Colonic mucosa (tissue), 4 donors: ENCODE results near the gene SPO11. TPM values are rescaled to one million over a fixed set of nuclear protein-coding genes. Genes with fewer than 3 reads are reported as not detected.

Experiments used
- DNase-seq: peaks from one replicate; pipeline ENCODE4 v3.0.0-alpha.2; 2020
- H3K27ac ChIP-seq: fragments of 200-600 bp; one replicate; pipeline ENCODE4 v1.8.0; 2021
- H3K27me3 ChIP-seq: fragments of 200-600 bp; one replicate; pipeline ENCODE4 v1.8.0; 2021
- H3K36me3 ChIP-seq: fragments of 200-600 bp; one replicate; pipeline ENCODE4 v1.8.0; 2021
- H3K4me1 ChIP-seq: fragments of 200-600 bp; one replicate; pipeline ENCODE4 v1.8.0; 2021; ENCODE audit warnings: mild to moderate bottlenecking
- H3K4me3 ChIP-seq: fragments of 200-600 bp; one replicate; pipeline ENCODE4 v1.8.0; 2021
- H3K9ac ChIP-seq, 2 donors: one replicate each; pipeline ENCODE4 v1.7.0; 2013; ENCODE audit warnings: control low read depth in 2 of 2, low read depth in 2 of 2, low read length in 2 of 2
- H3K9me3 ChIP-seq: fragments of 200-600 bp; one replicate; pipeline ENCODE4 v1.8.0; 2021
- intact Hi-C: fragments of 100-400 bp; cut with DNase I; formaldehyde crosslinking; loops from one replicate; pipeline ENCODE4 v1.14.1; 2022
- total RNA-seq, 2 donors: library from RNA; stranded (reverse); fragmentation: NEBNext Ultra II Directional in 1 of 2; extraction: Animal tissue kit (Norgen Biotek cat#: 25700) in 1 of 2; gene quantifications; one replicate each; pipeline ENCODE4 v1.2.1, GENCODE V29; 2021
- TF ChIP-seq, protein P1 (sequence below): fragments of 200-600 bp; IDR thresholded peaks from one replicate; pipeline ENCODE4 v1.8.0; 2022; ENCODE audit warnings: antibody characterized with exemption, mild to moderate bottlenecking
- donor health status: healthy.
- donor health status: DM: no; HTN: no; CAD: no.
- donor health status: DM: no; HTN: no; CAD: no.

SPO11 gene
- total RNA-seq, 2 donors from 2014 or later = not detected

DNA sequence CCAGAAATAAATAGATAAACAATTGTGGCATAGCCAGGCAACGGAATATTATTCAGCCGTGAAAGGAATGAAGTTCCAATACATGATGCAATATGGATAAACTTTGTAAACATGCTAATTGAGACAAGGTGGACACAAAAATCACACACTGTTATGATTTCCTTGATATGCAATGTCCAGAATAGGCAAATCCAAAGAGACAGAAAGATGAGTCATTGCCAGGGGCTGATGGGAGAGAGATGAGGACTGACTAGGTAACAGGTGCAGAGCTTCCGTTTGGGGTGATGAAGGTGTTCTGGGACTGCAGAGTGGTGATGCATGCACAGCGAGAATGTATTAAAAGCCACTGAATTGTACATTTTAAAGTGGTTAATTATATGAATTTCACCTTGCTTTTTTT, 31.1 kb upstream of the SPO11 start:
- no peaks in the 10 kb centered on the region for H3K27me3 ChIP-seq
- intact Hi-C loops = no loop called here
- H3K9me3 ChIP-seq = no peaks in the 10 kb centered on the region
- no peaks in the 10 kb centered on the region for H3K4me1 ChIP-seq
- H3K4me3 ChIP-seq = no peak overlapping the region
- H3K9ac ChIP-seq = no peak overlapping the region
- H3K27ac ChIP-seq = no peak overlapping the region
- TF ChIP-seq, protein P1, sequence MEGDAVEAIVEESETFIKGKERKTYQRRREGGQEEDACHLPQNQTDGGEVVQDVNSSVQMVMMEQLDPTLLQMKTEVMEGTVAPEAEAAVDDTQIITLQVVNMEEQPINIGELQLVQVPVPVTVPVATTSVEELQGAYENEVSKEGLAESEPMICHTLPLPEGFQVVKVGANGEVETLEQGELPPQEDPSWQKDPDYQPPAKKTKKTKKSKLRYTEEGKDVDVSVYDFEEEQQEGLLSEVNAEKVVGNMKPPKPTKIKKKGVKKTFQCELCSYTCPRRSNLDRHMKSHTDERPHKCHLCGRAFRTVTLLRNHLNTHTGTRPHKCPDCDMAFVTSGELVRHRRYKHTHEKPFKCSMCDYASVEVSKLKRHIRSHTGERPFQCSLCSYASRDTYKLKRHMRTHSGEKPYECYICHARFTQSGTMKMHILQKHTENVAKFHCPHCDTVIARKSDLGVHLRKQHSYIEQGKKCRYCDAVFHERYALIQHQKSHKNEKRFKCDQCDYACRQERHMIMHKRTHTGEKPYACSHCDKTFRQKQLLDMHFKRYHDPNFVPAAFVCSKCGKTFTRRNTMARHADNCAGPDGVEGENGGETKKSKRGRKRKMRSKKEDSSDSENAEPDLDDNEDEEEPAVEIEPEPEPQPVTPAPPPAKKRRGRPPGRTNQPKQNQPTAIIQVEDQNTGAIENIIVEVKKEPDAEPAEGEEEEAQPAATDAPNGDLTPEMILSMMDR = no peak
- H3K36me3 ChIP-seq = no peaks in the 10 kb centered on the region
- no peak for DNase-seq

DNA sequence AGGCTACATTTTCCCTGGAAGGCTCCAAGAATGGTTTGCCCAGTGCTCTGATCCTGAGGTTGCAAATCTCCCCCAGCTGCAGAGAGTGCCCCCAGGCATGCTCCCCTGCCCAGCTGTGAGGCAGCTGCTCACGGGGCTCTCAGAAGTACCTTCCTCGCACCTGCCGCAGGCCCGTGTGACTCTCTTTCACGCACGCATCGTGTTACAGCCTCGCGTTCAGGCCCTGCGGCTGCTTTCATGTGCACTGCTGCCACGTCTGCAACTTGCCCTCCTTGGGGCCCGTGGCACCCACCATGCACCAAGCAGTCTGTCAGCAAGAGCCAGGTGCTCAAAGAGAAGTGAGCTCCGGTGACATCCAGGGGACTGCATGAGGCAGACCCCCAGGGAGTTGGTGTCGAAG, 28.6 kb upstream of the SPO11 start:
- intact Hi-C loops = no loop called here
- H3K4me1 ChIP-seq = no peaks in the 10 kb centered on the region
- no peak overlapping the region for H3K9ac ChIP-seq
- H3K36me3 ChIP-seq = no peaks in the 10 kb centered on the region
- no peaks in the 10 kb centered on the region for H3K9me3 ChIP-seq
- H3K4me3 ChIP-seq = no peak overlapping the region
- H3K27me3 ChIP-seq = no peaks in the 10 kb centered on the region
- H3K27ac ChIP-seq = no peak overlapping the region
- no peak for DNase-seq
- TF ChIP-seq, protein P1 = no peak

DNA sequence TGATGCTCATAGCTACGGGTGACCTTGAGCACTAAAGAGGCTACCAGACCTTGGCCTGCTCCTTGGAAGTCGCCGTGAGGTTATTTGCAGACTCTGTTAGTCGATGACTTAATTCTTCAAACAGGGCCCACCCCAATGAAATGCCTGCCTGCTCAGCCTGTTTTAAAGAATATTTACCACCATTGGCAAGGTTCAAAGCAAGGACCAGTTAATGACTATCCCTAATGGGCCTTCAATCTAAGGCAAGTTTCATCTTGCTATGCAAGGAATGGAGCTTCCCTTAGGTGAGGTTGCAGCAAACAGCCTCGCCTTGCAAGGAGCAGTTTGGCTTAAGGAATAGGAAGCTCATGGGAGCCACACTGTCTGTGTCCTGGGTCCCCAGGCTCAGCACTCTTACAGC, 22.9 kb upstream of the SPO11 start:
- H3K36me3 ChIP-seq = no peaks in the 10 kb centered on the region
- TF ChIP-seq, protein P1 = no peak
- no peaks in the 10 kb centered on the region for H3K4me1 ChIP-seq
- no peak overlapping the region for H3K27ac ChIP-seq
- H3K9me3 ChIP-seq = no peaks in the 10 kb centered on the region
- no peak overlapping the region for H3K9ac ChIP-seq
- DNase-seq = no peak
- intact Hi-C loops = no loop called here
- no peaks in the 10 kb centered on the region for H3K27me3 ChIP-seq
- H3K4me3 ChIP-seq = no peak overlapping the region

DNA sequence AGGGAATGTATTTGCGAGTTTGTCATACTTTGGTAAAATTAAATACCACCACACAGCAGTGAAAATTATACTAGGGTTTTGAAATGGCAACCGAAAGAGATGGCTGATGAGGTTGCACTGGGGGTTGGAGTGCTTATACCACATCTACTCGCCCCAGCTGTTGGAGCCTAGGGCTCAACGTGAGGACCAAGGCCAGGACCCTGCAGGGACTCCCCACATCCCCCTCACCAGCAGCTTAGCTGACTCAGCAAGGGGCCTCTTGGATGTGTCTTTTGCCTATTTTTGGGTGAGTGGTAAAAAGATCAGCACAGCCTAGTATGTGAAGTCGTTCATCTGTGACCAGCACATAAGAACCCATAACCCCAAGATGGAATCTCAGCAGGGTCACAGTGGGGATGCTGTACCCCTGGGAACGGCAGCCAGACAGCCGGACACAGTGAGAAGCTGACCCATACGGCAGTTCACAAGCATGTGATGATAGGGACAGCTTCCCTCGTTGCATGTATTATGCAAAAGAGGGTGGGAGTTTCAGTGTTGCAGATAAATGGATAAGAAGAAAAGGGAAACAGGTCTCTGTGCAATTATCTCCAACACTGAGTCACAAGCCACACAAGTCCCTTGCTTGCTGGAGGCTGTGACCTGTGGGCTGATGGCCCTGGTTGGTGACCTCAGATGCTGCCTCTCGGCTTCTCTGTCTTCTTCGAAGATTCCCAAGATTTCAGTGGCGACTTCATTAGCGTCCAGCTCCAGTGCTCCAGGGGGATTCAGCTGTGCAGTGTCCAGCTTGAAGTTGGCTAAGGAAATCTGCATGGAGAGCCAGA, 20.9 kb upstream of the SPO11 start:
- no peak for DNase-seq
- Histone ChIP-seq H3K27me3 (no peaks in the 10 kb centered on the region), H3K9me3 (no peaks in the 10 kb centered on the region), H3K9ac (no peak overlapping the region), H3K4me1 (no peaks in the 10 kb centered on the region), H3K27ac (no peak overlapping the region), H3K4me3 (no peak overlapping the region), H3K36me3 (no peaks in the 10 kb centered on the region)
- intact Hi-C loops = no loop called here
- TF ChIP-seq, protein P1 = no peak

DNA sequence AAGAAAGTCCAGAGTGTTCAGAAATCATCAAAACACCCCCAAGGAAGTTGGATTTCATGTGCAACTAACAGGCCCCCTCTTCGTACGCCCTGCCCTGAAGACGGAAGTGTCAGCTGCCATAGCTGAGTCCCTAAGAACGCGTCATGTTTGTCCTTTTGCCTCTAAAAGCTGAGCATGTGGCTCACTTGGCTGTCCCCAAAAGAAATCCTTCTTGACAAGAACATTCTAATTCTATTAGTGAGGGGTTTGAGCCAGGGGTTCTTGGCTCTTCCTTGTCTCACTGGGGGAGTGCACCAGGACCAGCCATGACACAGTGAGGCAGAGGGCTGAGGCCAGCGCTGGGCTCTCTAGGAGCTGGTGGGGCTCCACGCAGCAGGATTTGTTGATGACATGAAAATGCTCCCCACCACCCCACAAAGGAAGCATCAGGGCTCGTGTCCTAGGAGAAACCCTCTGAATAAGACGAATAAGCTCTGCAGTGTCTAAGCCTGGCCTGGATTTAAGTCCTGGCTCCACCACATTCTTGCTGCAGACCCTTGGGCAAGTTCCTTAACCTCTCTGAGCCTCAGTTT, 20.0 kb upstream of the SPO11 start:
- TF ChIP-seq, protein P1 = no peak
- Histone ChIP-seq H3K9ac (no peak overlapping the region), H3K9me3 (no peaks in the 10 kb centered on the region), H3K27ac (no peak overlapping the region), H3K4me1 (no peaks in the 10 kb centered on the region), H3K36me3 (no peaks in the 10 kb centered on the region), H3K27me3 (no peaks in the 10 kb centered on the region), H3K4me3 (no peak overlapping the region)
- intact Hi-C loops = no loop called here
- no peak for DNase-seq
